ENCODE measurements around the gene NACC1.

- TF ChIP-seq CTCF (IDR thresholded peaks at IDR 0.05) (no peak), POLR2AphosphoS5 (IDR thresholded peaks at IDR 0.05) (no peak), EP300 (IDR thresholded peaks at IDR 0.05; ENCODE audit: low read depth) (no peak), POLR2A (IDR thresholded peaks at IDR 0.05) (no peak)
Observed at GRCh38 chr19:13092606-13093235, 25.3 kb upstream of the NACC1 start.

All from transverse colon (tissue), 4 donors.